HepG2 (cell line): ENCODE measurements around the gene KCNMA1. TPM values are rescaled to one million over a fixed set of nuclear protein-coding genes. Genes with fewer than 3 reads are reported as not detected.
A peak's percentile ranks its signal among the peaks of the same experiment; 100 is the strongest.

Experiments used
- ATAC-seq: fragments of 200-7000 bp; cut with Tn5 transposase; 3 replicates; pipeline ENCODE4 v1.9.1; 2020; ENCODE audit warnings: mild to moderate bottlenecking, moderate library complexity
- BruUV-seq: library from RNA; stranded (reverse); fragments of 400-500 nt; replicated peaks from 2 replicates; lab custom pipeline; 2021; lab: Mats Ljungman, UMichigan
- CTCF ChIA-PET: fragments of 300-600 bp; formaldehyde crosslinking; extraction: SDS; loops from one replicate; lab custom pipeline; 2021; ENCODE audit warnings: low total read pairs, inconsistent platforms, low intra/inter-chr PET ratio; lab: Yijun Ruan, JAX
- POLR2A ChIA-PET: fragments of 350-600 bp; sonication (Branson Sonifier 250); formaldehyde crosslinking; loops from one replicate; lab custom pipeline; 2020; ENCODE audit warnings: antibody characterized with exemption, inconsistent platforms; lab: Yijun Ruan, JAX
- DNase-seq: peaks from one replicate; pipeline ENCODE4 v3.0.0-alpha.2; 2015; ENCODE audit warnings: low spot score
- FAIRE-seq: peaks from 3 replicates; lab custom pipeline; 2011; peaks lifted over from hg19 to GRCh38; lab: Jason Lieb, UNC
- H2AFZ ChIP-seq: one replicate; pipeline ENCODE4 v1.6.1; 2011; ENCODE audit warnings: low read length, inconsistent platforms
- H3K27ac ChIP-seq: fragments of 300-600 bp; 3 replicates; pipeline ENCODE4 v1.8.0; 2011; ENCODE audit warnings: mixed run types, mild to moderate bottlenecking, mixed read lengths, low read length, inconsistent platforms; ENCODE audit not compliant: insufficient read depth; ENCODE audit errors: extremely low read length
- H3K27me3 ChIP-seq, 2 experiments: fragments of 200-600 bp in 1 of 2; 2 replicates in 1 of 2; 3 replicates in 1 of 2; pipeline versions ENCODE4 v1.6.0 to v1.8.0; 2011; ENCODE audit warnings: low read length in 2 of 2, mild to moderate bottlenecking in 2 of 2, moderate library complexity in 2 of 2, inconsistent platforms in 1 of 2; ENCODE audit not compliant: insufficient read depth in 2 of 2, control insufficient read depth in 1 of 2
- H3K36me3 ChIP-seq, 2 experiments: fragments of 200-600 bp in 1 of 2; replicated peaks in 1 of 2; 2 replicates in 1 of 2; 3 replicates in 1 of 2; pipeline versions ENCODE4 v1.5.1 to v1.8.0; 2011; ENCODE audit warnings: low read length in 2 of 2, inconsistent platforms in 1 of 2; ENCODE audit not compliant: insufficient read depth in 2 of 2, control insufficient read depth in 1 of 2
- H3K4me1 ChIP-seq: 2 replicates; pipeline ENCODE4 v1.5.1; 2012; ENCODE audit warnings: low read length, inconsistent platforms; ENCODE audit not compliant: insufficient read depth
- H3K4me2 ChIP-seq: 2 replicates; pipeline ENCODE4 v1.6.0; 2011; ENCODE audit warnings: low read depth, low read length, inconsistent platforms
- H3K4me3 ChIP-seq, 3 experiments: fragments of 200-600 bp in 1 of 3; sonication (generic), shearing (Covaris generic) in 1 of 3; replicated peaks in 1 of 3; 2 replicates each; pipeline ENCODE4 v1.5.1; 2011 to 2016; ENCODE audit warnings: low read length in 3 of 3, inconsistent platforms in 2 of 3, low read depth in 2 of 3, mild to moderate bottlenecking in 2 of 3, control low read depth in 1 of 3, mixed read lengths in 1 of 3; ENCODE audit not compliant: insufficient read depth in 1 of 3
- H3K79me2 ChIP-seq: one replicate; pipeline ENCODE4 v1.6.1; 2011; ENCODE audit warnings: low read length, inconsistent platforms; ENCODE audit not compliant: insufficient read depth
- H3K9ac ChIP-seq: 2 replicates; pipeline ENCODE4 v1.6.0; 2011; ENCODE audit warnings: mild to moderate bottlenecking, low read depth, low read length, inconsistent platforms; ENCODE audit not compliant: insufficient read depth
- H3K9me3 ChIP-seq: 2 replicates; pipeline ENCODE4 v1.5.1; 2012; ENCODE audit warnings: mild to moderate bottlenecking, low read length
- H4K20me1 ChIP-seq: 2 replicates; pipeline ENCODE4 v1.6.0; 2011; ENCODE audit warnings: inconsistent platforms, mild to moderate bottlenecking, low read length, moderate library complexity; ENCODE audit not compliant: insufficient read depth
- ARID4A ChIP-seq: sonication (generic); formaldehyde crosslinking; IDR thresholded peaks from 2 replicates; pipeline ENCODE4 v1.5.0; 2020; ENCODE audit warnings: mild to moderate bottlenecking, missing genetic modification reagents, borderline replicate concordance
- ATF7-NPFF ChIP-seq: sonication (generic); formaldehyde crosslinking; IDR thresholded peaks from 2 replicates; pipeline ENCODE4 v1.8.1; 2023; ENCODE audit warnings: mild to moderate bottlenecking, low read depth, missing genetic modification reagents, moderate library complexity
- CBFB ChIP-seq: sonication (generic); formaldehyde crosslinking; IDR thresholded peaks from 2 replicates; pipeline ENCODE4 v1.4.0; 2020; ENCODE audit warnings: missing genetic modification reagents
- DPF2 ChIP-seq: sonication (generic); formaldehyde crosslinking; IDR thresholded peaks from 2 replicates; pipeline ENCODE4 v1.4.0; 2020; ENCODE audit warnings: mild to moderate bottlenecking, low read depth, missing genetic modification reagents, borderline replicate concordance
- FOXP1 ChIP-seq, 2 experiments: fragments of 450-650 bp in 1 of 2; IDR thresholded peaks; 2 replicates each; pipeline ENCODE4 v1.6.1; 2017 to 2018; ENCODE audit warnings: antibody characterized with exemption in 1 of 2
- MEF2D ChIP-seq: sonication (generic); formaldehyde crosslinking; IDR thresholded peaks from 2 replicates; pipeline ENCODE4 v1.5.1; 2020; ENCODE audit warnings: mild to moderate bottlenecking, missing genetic modification reagents
- NCOA1 ChIP-seq: sonication (generic); formaldehyde crosslinking; IDR thresholded peaks from 2 replicates; pipeline ENCODE4 v1.9.0; 2021; ENCODE audit warnings: missing genetic modification reagents
- PAWR ChIP-seq: sonication (generic); formaldehyde crosslinking; IDR thresholded peaks from 2 replicates; pipeline ENCODE4 v1.4.0; 2020; ENCODE audit warnings: missing genetic modification reagents, mild to moderate bottlenecking, borderline replicate concordance
- SPEN ChIP-seq: sonication (generic); formaldehyde crosslinking; IDR thresholded peaks from 2 replicates; pipeline ENCODE4 v1.5.1; 2020; ENCODE audit warnings: low read depth, mild to moderate bottlenecking, missing genetic modification reagents
- SRY ChIP-seq: sonication (generic); formaldehyde crosslinking; IDR thresholded peaks from 2 replicates; pipeline ENCODE4 v1.8.0; 2022; ENCODE audit warnings: mild to moderate bottlenecking, missing genetic modification reagents
- UBTF ChIP-seq: sonication (generic); formaldehyde crosslinking; IDR thresholded peaks from 2 replicates; pipeline ENCODE4 v1.4.0; 2020; ENCODE audit warnings: mild to moderate bottlenecking, missing genetic modification reagents
- XRCC5 ChIP-seq: fragments of 200-400 bp; formaldehyde crosslinking; optimal IDR thresholded peaks from 2 replicates; pipeline ENCODE3; 2017; ENCODE audit warnings: mild to moderate bottlenecking, low read length
- ZNF276 ChIP-seq: sonication (generic); formaldehyde crosslinking; IDR thresholded peaks from 2 replicates; pipeline ENCODE4 v1.4.0; 2020; ENCODE audit warnings: mild to moderate bottlenecking, low read depth, missing genetic modification reagents
- ZNF670 ChIP-seq: sonication (generic); formaldehyde crosslinking; IDR thresholded peaks from 2 replicates; pipeline ENCODE4 v1.8.0; 2022; ENCODE audit warnings: mild to moderate bottlenecking, missing genetic modification reagents, borderline replicate concordance
- ZNF768 ChIP-seq: sonication (generic); formaldehyde crosslinking; IDR thresholded peaks from 2 replicates; pipeline ENCODE4 v1.4.0; 2020; ENCODE audit warnings: missing genetic modification reagents
- WGBS: methylation state at CpG from one replicate; pipeline ENCODE4 v1.1.6; 2017; ENCODE audit warnings: low lambda C conversion rate; 5-methylcytosine and 5-hydroxymethylcytosine counted together
- in situ Hi-C: cut with HindIII; loops from 2 replicates; pipeline ENCODE4 v1.10.0; 2017; ENCODE audit warnings: low pct_unique_long_range_greater_than_20kb; ENCODE audit not compliant: extremely low pct_ligation_motif_present
- intact Hi-C: fragments of 100-400 bp; cut with micrococcal nuclease; formaldehyde crosslinking; loops from one replicate; pipeline ENCODE4 v1.10.0; 2022; ENCODE audit not compliant: unreplicated experiment
- polyA plus RNA-seq, 8 experiments: library from polyadenylated mRNA; depleted of rRNA in 3 of 8; stranded (reverse) in 7 of 8; unstranded in 1 of 8; fragments of >200 nt; fragmentation: Illumina TruSeq in 4 of 8; extraction: Trizol in 4 of 8; gene quantifications; 2 replicates each; pipeline versions ENCODE4 v1.2.1 to v1.2.3, GENCODE V29; 2011 to 2016; ENCODE audit warnings: low read depth in 4 of 8, missing spikeins in 1 of 8, mixed read lengths in 1 of 8; ENCODE audit not compliant: insufficient read depth in 1 of 8
- total RNA-seq, 5 experiments: library from RNA; depleted of rRNA; stranded (reverse); fragments of >200 nt; fragmentation: Illumina TruSeq; extraction: Trizol; gene quantifications; 2 replicates each; pipeline ENCODE4 v1.2.3, GENCODE V29; 2016; ENCODE audit warnings: low read depth in 1 of 5

KCNMA1 gene
- total and polyA plus RNA-seq, 2 of the 13 experiments (the other 11 are each of a cell fraction or from before 2014, with no cell fraction given) = 0.02 TPM; not detected in 1

GRCh38 chr10:77620731-77621130 is 16.9 kb downstream of the KCNMA1 start (continued):
- TF ChIP-seq UBTF (CRISPR knock-in tag) = no peak
- no peak for TF ChIP-seq FOXP1 (IDR thresholded peaks at IDR 0.05)
- TF ChIP-seq FOXP1 (CRISPR knock-in tag; IDR thresholded peaks at IDR 0.05) = no peak
- no peak for TF ChIP-seq ATF7-NPFF (CRISPR knock-in tag)
- no peak for TF ChIP-seq PAWR (CRISPR knock-in tag)
- TF ChIP-seq ZNF670 (CRISPR knock-in tag) = no peak
- TF ChIP-seq DPF2 = no peak
- no peak for TF ChIP-seq MEF2D
- TF ChIP-seq ZNF768 = no peak
- TF ChIP-seq CBFB (CRISPR knock-in tag) = no peak
- no peak for TF ChIP-seq SRY (CRISPR knock-in tag)

- POLR2A ChIA-PET = no interaction called here
- DNase-seq (no peak), FAIRE-seq (no peak), ATAC-seq (peak; percentile 50; the same call in 2 of the 3 replicates)
- Histone ChIP-seq H3K79me2 (no peaks in the 10 kb centered on the region), H3K9me3 (no peaks in the 10 kb centered on the region), H3K4me3 (no peak overlapping the region), H3K4me1 (no peaks in the 10 kb centered on the region), H2AFZ (no peak overlapping the region), H3K36me3 (no peaks in the 10 kb centered on the region), H4K20me1 (no peaks in the 10 kb centered on the region), H3K4me2 (no peak overlapping the region), H3K27me3 (no peaks in the 10 kb centered on the region), H3K9ac (no peak overlapping the region), H3K27ac (no peak overlapping the region)
- CTCF ChIA-PET = no interaction called here
- in situ Hi-C loops = no loop called here
- WGBS = 38% methylated on average over 8 of the region's 13 CpGs
- intact Hi-C loops = no loop called here
- no TSS peak for BruUV-seq
- TF ChIP-seq ARID4A (CRISPR knock-in tag) (no peak), SPEN (CRISPR knock-in tag) (no peak), XRCC5 (no peak), NCOA1 (CRISPR knock-in tag) (no peak), ZNF276 (CRISPR knock-in tag) (no peak)
These were observed 17.5 kb downstream of the KCNMA1 start for GRCh38 chr10:77619964-77620703.
